Peyer's patch (tissue), 4 donors: ENCODE measurements around the gene PSMC5.

ENCODE experiments used
- POLR2A ChIP-seq, 2 donors: fragments of 450-650 bp; IDR thresholded peaks; one replicate each; pipeline ENCODE4 v1.5.1; 2017; ENCODE audit warnings: antibody characterized with exemption in 2 of 2, mild to moderate bottlenecking in 2 of 2, moderate library complexity in 2 of 2
- TF ChIP-seq, protein P1 (sequence below), 6 experiments: fragments of 450-650 bp in 4 of 6; fragments of 200-600 bp in 2 of 6; sonication (generic) in 1 of 6; IDR thresholded peaks; one replicate each; pipeline ENCODE4 v1.5.1; 2017 to 2019; ENCODE audit warnings: antibody characterized with exemption in 6 of 6, mild to moderate bottlenecking in 3 of 6, moderate library complexity in 1 of 6

DNA sequence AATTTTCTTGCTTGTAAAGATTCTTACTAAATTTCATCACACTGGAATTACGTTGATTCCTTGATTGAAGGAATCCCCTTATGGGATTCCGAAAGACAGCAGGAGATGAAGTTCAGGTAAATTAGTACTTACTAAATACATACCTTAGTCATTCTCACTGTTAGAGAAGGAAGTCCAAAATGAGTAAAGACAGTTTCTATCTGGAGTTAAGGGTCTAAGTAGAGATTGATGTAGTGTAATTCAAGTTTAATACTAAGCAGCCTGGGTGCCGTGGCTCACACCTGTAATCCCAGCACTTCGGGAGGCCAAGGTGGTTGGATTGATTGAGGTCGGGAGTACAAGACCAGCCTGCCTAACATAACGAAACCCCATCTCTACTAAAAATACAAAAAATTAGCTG, 43.7 kb upstream of the PSMC5 start:
- no peak for TF ChIP-seq POLR2A (IDR thresholded peaks at IDR 0.05)
- TF ChIP-seq, protein P1, sequence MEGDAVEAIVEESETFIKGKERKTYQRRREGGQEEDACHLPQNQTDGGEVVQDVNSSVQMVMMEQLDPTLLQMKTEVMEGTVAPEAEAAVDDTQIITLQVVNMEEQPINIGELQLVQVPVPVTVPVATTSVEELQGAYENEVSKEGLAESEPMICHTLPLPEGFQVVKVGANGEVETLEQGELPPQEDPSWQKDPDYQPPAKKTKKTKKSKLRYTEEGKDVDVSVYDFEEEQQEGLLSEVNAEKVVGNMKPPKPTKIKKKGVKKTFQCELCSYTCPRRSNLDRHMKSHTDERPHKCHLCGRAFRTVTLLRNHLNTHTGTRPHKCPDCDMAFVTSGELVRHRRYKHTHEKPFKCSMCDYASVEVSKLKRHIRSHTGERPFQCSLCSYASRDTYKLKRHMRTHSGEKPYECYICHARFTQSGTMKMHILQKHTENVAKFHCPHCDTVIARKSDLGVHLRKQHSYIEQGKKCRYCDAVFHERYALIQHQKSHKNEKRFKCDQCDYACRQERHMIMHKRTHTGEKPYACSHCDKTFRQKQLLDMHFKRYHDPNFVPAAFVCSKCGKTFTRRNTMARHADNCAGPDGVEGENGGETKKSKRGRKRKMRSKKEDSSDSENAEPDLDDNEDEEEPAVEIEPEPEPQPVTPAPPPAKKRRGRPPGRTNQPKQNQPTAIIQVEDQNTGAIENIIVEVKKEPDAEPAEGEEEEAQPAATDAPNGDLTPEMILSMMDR (IDR thresholded peaks at IDR 0.05), result no peak
